Uterus (tissue), 2 donors: ENCODE data around the gene ZDHHC7.

Source experiments
- POLR2A ChIP-seq, 2 donors: fragments of 450-650 bp; IDR thresholded peaks; one replicate each; pipeline ENCODE4 v1.6.1; 2016; ENCODE audit warnings: antibody characterized with exemption in 2 of 2, mild to moderate bottlenecking in 1 of 2, moderate library complexity in 1 of 2
- TF ChIP-seq, protein P1 (sequence below), 4 experiments: fragments of 200-600 bp in 2 of 4; fragments of 450-650 bp in 2 of 4; sonication (generic) in 2 of 4; IDR thresholded peaks; one replicate each; pipeline ENCODE4 v1.5.1; 2016 to 2019; ENCODE audit warnings: antibody characterized with exemption in 4 of 4, mild to moderate bottlenecking in 2 of 4, moderate library complexity in 1 of 4

DNA sequence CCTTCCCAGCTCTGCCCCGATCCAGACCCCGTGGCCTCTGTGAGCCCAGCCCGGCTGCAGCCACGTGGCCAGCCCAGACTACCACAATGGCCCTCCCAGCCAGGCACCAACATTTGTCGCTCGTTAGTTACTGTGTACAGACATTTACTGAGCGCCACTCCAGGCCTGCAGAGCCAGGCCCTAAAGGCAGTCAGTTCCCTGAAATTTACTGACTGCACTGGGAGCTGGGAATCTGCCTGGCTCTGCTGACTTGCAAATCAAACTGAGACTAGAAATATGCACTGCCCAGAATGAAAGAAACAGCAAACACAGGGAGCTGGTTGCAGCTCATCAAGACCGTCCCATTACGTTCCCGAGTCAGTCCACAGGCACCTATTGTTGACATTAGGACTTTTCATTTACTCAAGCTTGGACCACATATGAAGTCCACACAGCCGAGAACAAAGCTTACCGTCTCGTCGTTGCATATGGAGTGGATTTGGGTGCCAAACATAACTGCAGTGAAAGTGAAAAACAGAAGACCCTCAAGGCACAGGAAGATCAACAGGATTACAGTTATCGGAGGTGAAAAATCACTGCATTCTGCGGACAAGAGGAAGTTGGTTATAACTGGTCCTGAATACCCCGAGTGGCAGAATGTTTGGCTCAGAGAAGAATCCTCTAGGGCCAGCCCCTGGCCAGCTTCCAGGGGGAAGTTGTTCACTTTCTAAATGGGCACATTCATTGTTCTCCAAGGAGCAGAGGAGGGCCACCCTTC, 34.5 kb downstream of the ZDHHC7 start:
- TF ChIP-seq, protein P1, sequence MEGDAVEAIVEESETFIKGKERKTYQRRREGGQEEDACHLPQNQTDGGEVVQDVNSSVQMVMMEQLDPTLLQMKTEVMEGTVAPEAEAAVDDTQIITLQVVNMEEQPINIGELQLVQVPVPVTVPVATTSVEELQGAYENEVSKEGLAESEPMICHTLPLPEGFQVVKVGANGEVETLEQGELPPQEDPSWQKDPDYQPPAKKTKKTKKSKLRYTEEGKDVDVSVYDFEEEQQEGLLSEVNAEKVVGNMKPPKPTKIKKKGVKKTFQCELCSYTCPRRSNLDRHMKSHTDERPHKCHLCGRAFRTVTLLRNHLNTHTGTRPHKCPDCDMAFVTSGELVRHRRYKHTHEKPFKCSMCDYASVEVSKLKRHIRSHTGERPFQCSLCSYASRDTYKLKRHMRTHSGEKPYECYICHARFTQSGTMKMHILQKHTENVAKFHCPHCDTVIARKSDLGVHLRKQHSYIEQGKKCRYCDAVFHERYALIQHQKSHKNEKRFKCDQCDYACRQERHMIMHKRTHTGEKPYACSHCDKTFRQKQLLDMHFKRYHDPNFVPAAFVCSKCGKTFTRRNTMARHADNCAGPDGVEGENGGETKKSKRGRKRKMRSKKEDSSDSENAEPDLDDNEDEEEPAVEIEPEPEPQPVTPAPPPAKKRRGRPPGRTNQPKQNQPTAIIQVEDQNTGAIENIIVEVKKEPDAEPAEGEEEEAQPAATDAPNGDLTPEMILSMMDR (IDR thresholded peaks at IDR 0.05), result no peak
- no peak for TF ChIP-seq POLR2A (IDR thresholded peaks at IDR 0.05)
